HG02884 (cell line): Measurements from ENCODE around the gene MORN2.

Experiments
- ATAC-seq: cut with Tn5 transposase; IDR thresholded peaks from one replicate; pipeline ENCODE4 v1.9.1; 2021; ENCODE audit warnings: mild to moderate bottlenecking, moderate library complexity; ENCODE audit not compliant: unreplicated experiment

MORN2 gene

DNA sequence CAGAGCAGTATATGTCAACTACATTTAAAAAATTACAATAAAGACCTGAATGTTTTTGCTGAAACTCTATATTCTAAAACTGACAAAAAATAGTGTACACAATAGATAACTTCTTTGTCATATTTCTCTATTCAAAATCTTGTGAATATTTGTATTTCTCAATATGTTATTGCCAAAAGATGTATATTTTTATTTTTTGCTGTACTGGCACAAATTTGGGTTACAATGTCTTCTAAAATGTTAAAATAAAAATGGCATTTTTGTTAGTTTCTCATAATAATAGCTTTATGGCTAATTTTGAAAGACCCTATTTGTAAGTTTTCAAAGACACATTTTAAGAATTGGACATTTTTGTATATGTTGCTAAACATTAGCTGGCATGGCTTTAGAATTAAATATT lies 13.3 kb downstream of the MORN2 start:
- ATAC-seq, result no peak

- no peak for ATAC-seq
These were observed 13.8 kb downstream of the MORN2 start, which contains the start of gene ARHGEF33 for GRCh38 chr2:38889575-38889974. TSS of gene ARHGEF33 (plus strand) at chr2:38889875. CDS start at chr2:38919448, 29,573 bp downstream.

DNA sequence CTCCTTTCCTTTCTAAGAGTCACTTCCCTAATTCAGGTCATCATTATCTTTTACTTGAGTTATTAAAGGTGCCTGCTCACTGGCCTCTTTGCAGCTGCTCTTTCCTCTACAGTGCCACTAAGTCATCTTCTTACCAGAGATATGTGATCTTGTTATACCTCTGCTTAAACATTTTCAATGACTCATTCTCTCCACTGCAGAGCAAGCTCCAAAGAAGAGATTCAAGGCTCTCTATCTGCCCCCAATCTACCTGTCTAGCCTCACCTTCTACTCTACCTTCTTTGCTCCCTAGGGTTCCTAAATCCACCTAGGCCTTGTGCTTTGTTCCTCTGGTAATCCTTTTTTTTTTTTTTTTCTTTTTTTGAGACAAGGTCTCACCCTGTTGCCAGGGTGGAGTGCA lies 17.0 kb downstream of the MORN2 start:
- ATAC-seq, result no peak

DNA sequence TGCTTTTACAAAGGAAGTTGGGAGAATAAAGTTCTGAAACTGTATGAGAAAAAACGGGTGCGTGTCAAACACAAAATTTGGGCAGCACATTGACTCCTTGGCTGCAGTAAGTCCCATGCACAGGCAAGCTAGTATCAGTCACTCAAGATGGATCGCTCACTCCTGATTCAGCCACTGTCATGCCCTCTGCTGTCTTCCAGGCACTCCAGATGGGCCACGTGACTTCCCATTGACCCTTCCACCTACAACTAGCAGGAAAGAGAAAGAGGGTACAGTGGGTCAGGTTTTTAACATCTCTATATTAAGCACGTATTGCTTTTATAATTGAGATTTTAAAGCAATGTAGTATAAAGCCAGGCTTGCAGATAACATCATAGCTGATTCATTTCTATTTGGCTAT lies 22.5 kb downstream of the MORN2 start:
- ATAC-seq, result no peak

DNA sequence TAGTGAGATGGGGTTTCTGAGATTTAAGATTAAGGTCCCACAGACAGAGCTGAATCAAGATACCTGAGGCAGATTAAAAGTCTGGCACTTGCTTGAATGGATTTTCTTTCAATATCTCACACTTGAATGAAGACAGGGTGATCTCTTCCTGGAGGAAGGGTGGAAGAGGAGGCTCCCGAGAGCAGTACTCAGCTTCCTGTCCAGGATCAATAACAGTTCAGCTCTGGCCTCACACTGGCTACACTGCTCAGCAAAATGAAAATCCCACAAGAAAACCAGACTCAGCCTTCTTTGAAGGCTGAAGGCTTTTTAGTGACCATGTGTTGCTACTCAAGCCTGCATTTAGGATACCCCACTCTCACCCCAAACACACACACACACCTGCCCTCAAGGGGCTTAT lies 24.9 kb downstream of the MORN2 start:
- no peak for ATAC-seq

DNA sequence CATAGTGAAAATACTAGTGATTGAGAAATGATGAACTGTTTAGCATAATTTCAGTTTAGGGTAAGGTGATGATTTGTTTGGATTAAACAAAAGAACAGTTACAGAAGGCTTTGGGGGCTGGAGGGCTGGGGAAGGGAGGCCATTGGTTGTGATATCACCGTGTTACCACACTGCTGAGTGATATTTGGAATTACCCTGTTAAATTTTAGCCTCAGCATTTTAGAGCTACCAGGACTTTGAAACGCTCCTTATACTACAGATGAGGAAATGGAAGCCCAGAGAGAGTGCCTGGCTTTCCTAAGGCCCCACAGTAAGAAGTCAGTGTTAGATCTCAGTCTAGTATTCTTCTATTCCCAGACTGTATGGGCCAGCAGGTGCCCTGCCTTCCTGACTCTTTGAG lies 29.5 kb downstream of the MORN2 start:
- ATAC-seq, result no peak

- ATAC-seq, result no peak
These were observed 31.5 kb downstream of the MORN2 start for GRCh38 chr2:38907242-38907641.

DNA sequence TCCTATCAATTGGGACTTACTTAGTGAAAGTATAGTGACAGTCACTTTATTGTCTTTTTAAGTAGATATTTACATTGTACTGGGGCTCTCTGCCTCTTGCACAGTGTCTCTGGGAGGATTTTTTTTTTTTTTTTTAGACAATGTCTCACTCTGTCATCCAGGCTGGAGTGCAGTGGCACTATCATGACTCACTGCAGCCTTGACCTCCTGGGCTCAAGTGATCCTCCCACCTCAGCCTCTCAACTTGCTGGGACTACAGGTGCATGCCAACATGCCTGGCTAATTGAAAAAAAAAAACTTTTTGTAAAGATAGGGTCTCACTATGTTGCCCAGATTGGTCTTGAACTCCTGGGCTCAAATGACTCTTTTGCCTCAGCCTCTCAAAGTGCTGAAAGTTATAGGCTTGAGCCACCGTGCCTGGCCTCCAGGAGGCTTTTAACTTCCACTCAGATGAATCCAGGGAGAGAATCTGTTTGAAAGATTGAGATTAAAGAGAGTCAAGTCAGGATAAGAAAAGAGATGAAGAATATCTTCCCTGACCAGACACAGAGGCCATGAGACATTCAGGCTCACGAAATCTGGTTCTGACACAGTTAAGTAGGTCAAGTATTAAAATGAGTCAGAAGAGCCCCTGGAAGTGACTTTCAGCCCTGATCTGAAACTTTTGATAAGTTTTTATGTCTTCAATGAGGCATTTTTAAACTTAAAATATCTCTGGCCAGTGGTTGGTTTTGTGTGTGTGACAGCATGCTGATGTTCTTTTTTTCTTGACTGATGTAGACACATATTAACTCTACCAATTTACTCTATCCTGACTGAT lies 32.2 kb downstream of the MORN2 start:
- ATAC-seq, result peak; percentile 88

DNA sequence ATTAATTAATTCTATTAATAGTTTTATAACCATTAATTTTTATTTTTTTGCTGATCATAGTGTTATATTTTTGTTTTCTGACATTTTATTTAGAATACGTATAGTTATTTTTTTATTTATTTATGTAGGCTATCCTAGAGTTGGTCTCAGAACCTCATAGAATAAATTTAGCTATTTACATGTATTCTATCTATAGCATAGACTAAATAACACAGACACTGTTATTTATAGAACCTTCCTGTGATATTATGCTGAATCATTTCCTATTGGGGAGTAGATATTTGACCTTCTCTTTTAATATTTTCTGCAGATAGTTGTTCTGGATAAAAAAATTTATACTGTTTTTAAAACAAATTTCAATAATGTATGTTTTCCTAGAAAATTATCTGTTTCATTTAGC lies 34.1 kb downstream of the MORN2 start:
- ATAC-seq, result no peak

- ATAC-seq, result no peak
These were observed 35.4 kb downstream of the MORN2 start for GRCh38 chr2:38911191-38911590.

GRCh38 chr2:38912619-38913018 lies 36.8 kb downstream of the MORN2 start:
- no peak for ATAC-seq

GRCh38 chr2:38922389-38922788 lies 46.6 kb downstream of the MORN2 start:
- no peak for ATAC-seq

GRCh38 chr2:38922902-38923301 lies 47.1 kb downstream of the MORN2 start:
- no peak for ATAC-seq

DNA sequence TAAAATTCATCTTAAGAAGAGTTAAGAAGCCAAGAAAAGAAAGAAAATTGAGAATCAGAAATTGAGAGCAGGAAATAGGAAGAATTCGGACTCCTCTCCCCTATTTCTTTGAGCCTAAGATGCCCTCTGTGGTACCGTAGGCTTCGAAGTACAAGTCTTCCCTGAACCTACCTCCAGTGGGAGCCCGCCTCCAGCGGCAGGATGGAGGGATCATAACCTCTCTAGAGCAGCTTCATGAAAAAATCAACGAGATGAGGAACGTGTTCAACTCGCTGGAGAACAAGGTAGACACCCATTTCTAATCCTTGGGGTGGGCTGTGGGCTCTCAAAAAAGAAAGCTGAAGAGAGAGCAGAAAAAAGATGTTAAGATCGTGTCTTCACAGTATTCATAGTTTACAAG lies 50.2 kb downstream of the MORN2 start:
- ATAC-seq, result no peak

DNA sequence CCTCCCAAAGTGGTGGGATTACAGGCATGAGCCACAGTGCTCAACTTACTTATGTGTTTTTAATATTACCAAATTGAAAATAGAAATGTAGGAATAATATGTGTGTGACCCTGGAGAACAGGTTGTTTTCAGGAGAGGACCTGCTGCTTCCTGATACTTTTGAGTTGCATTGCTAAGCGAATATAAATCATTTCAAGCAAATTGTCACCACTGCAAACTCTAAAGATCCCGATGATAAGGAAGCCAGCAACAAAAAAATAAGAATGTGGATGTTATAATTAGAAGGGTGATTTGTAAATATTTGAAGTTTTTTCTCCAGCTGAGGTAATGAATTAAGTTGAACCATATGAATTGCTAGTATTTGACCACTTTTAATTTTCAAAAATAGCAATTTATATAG lies 54.8 kb downstream of the MORN2 start:
- no peak for ATAC-seq
